GM18873 (cell line): ENCODE measurements around the gene GPS1.

Experiments
- ATAC-seq: cut with Tn5 transposase; IDR thresholded peaks from one replicate; pipeline ENCODE4 v1.9.1; 2021; ENCODE audit warnings: mild to moderate bottlenecking, moderate library complexity, moderate number of reproducible peaks; ENCODE audit not compliant: unreplicated experiment, low FRiP score

Gene GPS1

DNA sequence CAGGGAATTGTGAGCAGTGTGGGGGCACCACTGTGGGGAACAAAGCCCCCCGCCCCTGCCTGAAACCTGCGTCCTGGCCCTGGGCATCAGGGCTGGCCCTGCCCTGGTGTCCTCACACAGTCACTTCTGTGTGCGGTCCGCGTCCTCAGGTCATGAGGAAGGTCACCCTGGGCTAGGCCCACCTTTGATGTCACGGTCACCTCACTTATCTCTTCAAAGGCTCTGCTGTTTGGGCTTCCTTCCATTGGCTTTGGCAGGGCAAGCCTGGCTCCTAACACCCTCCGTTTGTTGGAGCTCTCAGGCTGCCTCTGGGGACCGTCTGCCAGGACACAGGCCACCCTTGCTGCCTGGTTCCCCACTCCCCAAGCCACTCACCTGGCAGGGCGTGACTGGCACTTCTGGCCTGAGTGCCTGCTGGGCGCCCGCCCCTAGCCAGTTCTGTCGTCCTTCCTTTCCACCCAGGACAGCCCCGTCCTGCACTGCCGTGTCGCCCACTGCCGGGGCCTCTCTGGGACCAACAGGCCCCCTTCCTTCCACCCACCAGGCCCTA, 37.9 kb upstream of the GPS1 start:
- no peak for ATAC-seq

DNA sequence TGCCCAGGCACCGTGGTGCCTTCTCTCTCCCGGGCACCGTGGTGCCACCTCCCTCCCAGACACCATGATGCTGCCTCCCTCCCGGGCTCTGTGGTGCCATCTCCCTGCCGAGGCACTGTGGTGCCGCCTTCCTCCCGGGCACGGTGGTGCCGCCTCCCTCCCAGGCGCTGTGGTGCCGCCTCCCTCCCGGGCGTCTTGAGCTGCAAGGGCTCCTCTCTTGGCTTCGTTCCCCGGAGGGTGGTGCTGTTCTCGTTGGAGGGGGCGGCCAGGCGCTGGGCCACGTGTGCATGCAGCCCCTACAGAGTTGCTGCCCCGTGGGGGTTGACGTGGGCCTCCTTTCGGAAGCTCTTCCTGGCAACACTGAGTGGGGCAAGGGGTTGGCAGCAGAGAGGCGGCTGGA, 37.3 kb upstream of the GPS1 start:
- ATAC-seq, result no peak

DNA sequence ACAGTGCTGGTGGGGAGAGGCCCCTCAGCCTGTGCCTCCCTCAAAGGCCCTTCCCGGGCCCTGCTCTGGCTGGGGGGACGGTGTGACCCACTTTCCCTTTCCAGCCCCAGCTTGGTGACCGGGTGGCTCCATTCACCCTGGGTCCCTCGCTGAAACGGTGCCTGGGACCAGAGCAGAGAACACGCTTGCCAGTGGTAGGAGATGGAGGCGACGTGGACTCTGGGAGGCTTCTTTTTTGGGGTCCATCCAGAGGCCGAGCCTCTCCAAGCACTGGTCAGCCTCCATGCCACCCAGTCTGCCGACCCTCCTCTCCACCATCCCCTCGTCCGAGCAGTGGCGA, 36.8 kb upstream of the GPS1 start:
- ATAC-seq, result no peak

DNA sequence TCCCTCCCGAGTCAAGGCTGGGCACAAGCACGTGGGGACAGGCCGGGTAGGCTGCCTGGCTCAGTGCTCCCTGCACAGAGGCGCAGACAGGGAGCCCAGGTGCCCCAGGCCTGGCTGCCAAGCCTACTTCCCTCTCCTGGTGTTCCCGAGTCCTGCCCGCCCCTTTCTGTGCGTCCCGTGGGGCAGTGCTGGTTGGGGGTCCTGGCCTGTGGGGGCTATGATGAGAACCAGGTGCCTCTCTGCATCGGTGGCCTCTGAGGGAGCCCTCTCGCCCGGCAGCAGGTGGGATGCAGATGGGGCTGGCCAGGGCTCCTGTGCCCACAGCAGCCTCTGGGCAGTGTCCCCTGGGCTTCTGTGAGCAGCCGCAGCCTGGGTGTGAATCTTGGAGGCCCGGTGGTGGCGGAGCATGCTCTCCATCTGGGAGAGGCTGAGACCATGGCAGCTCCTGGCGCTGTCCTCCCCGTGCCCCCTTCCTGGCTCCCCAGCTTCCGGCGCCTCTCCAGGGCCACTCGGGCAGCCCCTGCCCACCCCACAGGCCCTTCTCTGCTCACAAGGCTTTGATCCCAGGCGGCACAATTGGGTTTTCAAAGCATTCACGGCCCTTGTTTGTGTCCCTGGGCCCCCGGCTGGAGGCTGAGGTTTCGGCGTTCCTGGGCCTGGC, 36.3 kb upstream of the GPS1 start:
- no peak for ATAC-seq

DNA sequence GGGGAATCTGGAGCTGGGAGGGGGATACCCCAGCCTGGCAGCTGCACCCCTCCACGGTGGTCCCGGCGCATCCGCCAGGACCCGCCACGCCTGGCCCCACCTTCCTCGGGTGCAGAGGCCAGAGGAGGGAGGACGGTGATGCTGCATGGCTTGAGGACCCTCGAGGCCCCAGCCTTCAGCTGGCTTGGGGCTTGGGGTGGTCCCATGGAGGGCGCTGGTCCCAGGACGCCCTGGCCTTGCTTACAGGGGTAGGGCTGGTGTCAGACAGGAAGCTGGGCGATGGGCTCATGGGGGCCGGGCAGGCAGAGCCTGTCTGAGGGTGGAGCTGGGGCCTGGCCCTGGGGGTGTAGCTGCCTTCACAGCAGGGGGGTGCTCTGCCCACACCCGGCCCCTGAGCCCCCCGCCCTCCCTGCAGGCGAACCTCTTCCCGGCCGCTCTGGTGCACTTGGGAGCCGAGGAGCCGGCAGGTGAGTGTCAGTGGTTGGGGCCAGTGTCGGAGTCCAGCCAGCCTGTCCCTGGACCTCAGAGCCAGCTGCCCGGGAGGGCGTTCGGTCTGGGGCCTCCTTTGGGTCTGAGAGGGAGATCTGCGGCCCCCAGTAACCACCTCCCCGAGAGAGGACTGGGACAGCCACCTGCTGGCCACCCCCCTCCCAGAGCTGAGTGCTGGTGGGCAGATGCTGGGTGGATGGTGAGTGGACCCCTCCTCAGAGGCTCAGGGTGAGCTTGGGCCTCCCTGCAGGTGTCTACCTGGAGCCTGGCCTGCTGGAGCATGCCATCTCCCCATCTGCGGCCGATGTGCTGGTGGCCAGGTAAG, 35.4 kb upstream of the GPS1 start:
- no peak for ATAC-seq

DNA sequence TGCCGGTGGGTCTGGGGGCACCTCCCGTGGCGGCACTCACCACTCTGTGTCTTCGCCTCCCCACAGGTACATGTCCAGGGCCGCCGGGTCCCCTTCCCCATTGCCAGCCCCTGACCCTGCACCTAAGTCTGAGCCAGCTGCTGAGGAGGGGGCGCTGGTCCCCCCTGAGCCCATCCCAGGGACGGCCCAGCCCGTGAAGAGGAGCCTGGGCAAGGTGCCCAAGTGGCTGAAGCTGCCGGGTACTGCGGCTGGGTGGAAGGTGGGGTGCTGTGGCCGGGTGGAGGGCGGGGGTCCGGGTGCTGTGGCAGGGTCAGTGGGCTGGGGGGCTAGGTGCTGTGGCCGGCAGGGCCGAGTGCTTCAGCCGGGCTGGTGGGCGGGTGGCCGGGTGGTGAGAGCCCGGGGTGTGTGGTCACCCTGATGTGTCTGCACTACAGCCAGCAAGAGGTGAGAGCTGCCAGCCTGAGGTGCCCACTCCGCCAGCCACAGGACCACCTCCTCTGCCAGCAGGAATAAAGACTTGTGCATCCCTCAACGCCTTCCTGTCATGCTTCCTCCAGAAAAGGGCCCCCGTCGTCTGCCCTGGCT, 34.7 kb upstream of the GPS1 start:
- ATAC-seq, result no peak

DNA sequence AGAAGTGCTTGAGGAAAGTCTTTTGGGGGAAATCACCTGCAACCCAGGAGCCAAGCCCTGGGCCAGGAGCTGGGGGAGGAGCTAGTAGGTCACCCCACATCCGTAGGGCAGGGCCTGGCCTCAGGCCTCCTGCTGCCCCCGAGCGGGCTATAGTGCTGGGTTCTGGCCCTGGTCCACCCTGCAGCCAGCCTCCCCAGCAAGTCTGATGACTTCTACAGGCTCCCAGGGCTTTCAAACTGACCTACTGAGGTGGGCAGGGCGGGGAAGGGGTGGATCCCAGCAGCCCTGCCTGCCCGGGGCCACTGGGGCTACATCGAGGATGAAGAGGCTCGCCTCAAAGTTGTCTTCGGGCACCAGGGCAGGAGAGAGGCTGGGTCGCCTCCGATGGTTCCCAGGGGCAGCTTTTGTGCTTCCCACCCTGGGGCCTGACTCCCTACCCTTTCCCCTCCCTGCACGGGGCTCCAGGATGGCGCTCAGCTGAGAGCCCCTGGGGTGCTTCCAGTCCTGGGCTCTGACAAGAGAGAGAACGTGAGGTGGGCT, 34.0 kb upstream of the GPS1 start:
- no peak for ATAC-seq

DNA sequence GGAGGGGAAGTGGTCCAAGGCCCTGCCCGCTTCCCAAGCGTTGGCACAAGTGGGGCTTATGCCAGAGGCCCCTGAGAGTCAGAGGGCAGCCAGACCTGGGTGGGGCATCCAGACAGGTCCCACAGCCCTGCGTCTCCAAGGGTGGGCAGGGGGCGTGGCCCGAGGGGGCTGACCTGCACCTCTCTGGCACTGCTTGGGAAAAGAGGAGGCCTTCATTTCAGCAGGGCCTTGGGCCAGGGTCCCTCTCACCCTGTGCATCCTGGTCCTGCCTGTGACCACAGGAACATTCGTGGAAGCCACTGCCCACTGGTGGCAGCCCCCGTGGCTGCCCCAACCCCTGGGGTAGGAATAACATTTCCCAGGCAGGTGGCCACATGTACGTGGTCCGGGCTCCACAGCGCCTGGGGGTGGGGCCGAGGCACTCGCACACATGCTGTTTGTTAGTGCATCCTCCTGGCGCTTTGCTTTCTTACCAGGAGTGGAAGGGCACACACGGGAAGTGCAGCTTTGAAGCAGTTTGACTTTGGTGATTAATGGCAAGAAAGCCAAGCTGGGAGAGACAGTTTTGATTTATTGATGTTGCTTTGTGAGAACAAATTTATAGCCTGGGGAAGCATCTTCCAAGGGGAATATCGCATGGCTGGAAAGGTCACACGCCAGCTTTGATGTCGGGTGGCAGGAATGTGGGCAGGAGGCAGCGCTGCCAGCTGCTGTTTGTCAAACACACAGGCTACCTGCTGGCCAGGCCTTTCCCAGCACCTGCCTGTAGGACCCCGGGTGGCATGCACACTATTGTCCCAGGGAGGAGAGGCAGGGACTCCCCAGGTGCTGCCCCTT, 33.3 kb upstream of the GPS1 start:
- no peak for ATAC-seq

DNA sequence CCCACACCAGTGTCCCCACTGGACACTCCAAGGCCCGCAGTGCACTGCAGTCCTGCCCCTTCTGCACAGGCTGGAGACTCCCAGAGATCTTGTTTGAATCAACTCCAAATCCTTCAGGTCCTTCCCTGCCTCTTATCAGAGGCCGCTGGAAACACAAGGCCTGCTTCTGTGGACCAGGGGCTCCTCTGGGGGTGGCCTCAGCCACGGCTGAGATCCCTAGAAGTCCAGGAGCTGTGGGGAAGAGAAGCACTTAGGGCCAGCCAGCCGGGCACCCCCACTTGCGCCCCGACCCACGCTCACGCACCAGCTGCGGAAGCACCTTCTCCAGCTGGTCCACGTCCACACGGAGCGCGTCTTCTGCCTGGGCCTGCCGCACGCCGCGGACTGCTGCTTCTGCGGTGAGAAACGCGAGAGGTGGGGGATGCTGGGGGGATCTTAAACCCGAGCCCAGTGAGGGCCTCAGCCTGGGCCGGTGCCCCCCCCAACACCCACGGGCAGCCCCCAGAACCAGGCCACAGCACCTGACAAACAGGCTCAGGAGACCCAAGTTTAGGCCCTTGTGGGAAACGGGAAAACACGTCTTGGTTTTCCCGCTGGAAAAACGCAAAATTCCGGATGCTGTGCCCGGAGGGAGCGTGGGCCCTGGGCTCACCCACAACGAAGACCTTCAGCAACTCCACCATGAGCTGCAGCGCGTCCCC, 32.6 kb upstream of the GPS1 start:
- ATAC-seq, result no peak

DNA sequence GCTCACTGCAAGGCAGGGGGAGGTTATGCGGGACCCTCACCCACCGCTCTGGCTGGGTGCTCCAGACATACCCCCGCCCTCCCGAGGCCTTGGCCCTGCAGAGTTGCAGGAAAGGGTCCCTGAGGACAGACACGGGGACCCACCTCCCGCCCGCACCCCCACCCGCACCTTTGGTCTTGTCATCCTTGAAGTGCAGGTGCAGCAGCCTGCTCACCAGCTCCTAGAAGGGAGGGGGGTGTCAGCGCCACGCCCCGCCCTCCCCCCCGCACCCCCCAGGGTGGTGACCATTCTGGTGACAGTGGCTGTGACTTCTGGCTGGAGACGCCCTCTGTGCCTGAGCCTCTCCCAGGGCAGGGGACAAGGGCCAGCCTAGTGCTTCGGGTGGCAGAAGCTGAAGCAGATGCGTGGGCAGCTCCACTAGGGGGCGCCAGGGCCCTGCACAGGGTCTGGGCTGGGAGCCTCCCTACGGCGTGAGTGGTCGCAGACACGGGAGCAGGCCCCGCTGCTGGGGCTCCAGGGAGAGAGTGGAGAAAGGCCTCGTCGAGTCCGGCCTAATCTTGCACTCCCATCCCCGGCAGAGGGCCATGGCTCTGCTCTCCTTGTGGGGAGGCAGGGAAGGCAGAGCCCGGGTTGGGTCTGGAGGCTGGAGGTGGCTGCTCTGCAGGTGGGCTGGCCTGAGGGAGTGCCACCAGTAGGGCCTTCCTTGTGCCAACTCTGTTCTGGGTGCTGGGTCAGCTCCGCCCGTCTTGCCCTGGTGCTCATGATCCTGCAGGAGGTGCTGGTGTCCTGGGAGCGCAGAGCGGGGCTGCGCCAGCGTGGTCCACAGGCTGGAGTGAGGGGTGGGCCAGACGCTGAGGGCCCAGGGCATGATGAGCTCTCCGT, 31.8 kb upstream of the GPS1 start:
- ATAC-seq, result no peak

DNA sequence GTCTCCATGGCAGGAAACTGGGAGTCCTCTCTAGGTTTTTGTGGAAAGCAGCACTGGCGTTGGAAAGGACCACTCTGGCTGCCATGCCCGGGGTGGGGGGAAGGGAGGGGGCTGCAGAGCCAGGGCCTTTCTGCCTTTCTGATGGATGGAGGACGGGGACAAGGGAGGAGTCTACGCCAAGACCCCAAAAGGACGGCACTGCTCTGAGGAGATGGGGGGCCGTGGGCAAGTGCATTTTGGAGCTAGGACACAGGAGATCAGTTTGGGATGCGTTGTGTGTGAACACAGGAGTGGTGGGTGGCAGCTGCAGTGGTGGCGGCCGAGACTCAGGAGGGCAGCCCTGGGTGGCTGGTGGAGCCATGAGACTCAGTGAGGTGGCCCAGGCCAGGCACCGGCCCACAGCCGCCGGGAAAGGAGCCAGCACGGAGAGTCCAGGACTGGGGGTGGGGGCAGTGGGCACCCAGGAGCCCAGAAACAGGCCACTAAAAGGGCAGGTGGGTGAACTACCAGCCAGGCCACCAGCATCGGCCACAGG, 31.1 kb upstream of the GPS1 start:
- ATAC-seq, result no peak

DNA sequence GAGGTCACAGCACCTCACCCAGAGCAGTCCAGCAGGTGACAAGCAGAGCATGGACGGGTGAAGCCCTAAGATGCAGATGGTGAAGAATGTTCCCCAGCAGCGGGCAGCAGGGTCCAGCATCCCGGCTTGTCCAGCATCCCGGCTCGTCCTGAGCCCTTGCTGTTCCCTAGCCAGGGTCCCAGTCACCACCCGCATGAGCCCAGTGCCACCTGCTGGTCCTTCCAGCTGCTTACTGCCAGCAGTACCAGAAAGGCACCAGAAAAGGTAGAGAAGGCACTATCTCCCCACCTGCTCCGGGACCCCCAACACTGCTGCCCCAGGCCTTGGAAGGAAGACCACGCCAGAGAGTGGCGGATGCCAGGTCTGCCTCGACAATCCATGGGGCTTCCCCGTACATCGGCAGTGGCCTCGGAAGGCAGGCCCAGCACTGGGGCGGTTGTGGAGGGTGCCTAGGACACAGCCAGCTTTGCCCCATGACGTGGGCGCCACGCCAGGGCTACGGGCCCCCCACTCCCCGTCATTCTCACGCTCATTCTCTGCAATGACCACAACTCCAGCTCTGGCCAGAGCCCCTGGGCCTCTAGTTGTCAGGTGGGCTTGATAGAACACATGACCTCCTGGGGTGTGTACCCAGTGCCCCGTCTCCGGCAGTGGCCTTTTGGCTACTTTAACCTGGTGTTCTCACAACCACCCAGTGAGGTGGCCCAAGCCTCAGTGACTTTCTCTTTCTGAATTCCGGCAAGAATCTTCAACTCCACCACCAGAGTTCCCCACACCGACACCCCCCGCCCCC, 30.4 kb upstream of the GPS1 start:
- no peak for ATAC-seq

DNA sequence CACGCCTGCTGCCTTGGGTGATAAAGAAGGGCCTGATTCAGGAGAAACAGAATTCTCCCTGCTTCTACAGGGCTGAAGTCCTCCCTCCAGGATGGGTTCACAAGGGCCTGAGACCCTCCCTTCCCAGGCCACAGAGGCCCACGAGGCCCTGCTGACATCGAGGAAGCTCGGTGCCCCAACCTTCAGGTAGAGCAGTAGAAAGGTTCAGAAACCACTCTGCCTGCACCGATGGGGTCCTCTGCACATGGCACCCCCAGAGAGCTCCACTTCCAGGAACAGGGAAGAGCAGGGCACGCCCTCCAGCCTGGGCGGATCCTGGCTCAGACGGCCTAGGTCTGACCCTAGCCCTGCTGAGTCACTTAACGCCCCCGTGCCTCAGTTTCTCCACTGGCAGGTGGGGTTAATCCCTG, 29.8 kb upstream of the GPS1 start:
- ATAC-seq, result no peak

DNA sequence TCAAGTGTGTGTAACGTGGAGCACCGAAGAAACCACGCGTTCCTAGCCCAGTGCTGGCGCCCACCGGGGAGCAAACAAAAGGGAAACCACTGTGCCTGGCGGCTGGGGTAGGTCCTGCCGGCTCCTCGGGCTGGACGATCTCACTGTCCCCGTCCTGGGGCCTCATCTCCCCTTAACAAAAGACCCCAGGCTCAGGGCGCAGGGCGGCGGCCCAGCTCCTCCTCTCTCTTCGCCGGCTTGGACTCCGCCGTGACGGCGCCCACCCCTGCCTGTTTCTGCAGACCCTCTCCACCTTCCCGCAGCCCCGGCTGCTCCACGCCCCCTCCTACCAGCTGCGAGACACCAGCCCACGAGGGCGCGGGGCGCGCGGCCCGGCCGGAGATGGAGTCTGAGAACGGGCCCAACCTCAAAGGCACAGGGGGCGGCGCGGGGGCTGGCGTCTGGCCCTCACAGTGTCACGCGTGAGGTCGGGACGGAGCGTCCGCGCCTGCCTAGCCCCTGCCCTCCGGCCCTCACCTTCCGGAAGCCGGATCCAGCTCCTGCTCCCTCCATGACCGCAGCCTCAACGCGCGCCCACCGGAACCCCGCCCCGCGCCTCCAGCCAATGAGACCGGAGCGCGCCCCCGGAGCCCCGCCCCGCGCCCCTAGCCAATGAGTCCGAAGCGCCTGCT, 29.3 kb upstream of the GPS1 start, which contains the start of gene CENPX:
TSS of gene CENPX (minus strand) at position 569 of the 671 bp plus-strand sequence. CDS start at position 552, 17 bp downstream.
- ATAC-seq, result no peak

DNA sequence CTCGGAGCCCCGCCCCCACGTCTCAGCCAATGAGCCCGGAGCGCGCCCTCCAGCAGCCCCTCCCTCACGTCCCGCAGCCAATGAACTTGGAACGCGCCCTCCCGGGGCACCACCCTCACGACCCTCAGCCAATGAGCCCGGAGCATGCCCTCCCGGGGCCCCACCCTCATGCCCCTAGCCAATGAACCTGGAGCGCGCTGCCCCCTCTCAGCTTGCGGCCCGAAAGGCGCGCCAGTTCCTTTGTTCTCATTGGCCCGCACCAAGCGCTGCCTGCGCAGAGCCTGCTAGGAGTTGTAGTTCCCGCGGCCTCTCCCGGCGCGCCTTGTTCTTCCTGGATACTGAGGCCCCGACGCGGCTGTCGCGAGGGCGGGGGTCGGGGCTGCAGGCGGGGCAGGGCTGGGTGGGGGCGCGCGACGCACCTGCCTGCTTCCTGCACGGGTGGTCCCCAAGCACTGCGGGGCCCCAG, 28.7 kb upstream of the GPS1 start, which contains the start of gene LRRC45:
TSS of gene LRRC45 (plus strand) at position 325 of the 466 bp plus-strand sequence. CDS start 339 bp downstream, outside the sequence.
- ATAC-seq, result peak; percentile 79

DNA sequence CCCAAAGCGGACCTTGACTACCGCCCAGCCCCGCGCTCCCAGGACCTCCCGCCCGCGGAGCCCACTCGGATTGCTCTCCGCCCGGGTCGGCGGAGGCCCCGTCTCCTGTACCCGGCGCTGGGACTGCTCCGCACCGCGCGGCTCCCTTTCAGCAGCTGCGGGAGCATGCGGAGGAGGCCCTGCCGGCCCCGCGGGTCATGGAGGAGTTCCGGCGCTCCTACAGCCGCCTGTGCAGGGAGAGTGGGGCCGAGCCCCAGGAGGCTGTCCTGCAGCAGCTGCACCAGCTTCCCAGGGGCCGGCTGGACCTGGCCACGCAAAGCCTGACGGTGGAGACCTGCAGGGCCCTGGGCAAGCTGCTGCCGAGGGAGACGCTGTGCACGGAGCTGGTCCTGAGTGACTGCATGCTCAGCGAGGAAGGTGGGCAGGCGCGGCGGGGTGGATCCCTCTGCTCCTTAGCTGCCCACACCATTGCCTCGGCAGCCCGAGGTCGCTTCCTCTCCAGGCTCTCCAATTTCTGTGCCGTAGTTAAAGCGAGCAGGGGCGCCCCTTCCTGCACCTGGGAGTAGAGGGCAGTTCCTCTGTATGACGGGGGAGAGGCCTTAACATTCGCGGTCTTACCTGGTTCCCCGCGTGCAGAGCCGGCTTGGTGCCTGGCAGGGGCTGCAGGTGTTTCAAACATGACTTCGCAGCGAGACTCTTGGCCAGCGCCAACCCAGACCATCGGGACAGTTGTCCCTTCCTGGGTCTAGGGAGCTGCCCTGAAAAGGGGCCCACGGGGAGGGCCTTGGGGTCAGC, 28.1 kb upstream of the GPS1 start:
- ATAC-seq, result peak; percentile 1
